Skin of body (tissue), 2 donors: ENCODE results near the gene KLHDC1. TPM values are rescaled to one million over a fixed set of nuclear protein-coding genes. Genes with fewer than 3 reads are reported as not detected.
"Not testable (repeated sequence)": the region's sequence is repeated elsewhere in the genome, so short reads cannot be mapped to it uniquely, and the experiment has no call there.

ENCODE experiments used
- DNase-seq: peaks from one replicate; lab custom pipeline; 2025; lab: John Stamatoyannopoulos, UW
- total RNA-seq: library from RNA; depleted of rRNA; stranded (reverse); fragments of >200 nt; gene quantifications from one replicate; pipeline ENCODE4 v1.2.3, GENCODE V29; 2014

Gene KLHDC1
- total RNA-seq, 1 donor from 2014 or later = 10.1 TPM

DNA sequence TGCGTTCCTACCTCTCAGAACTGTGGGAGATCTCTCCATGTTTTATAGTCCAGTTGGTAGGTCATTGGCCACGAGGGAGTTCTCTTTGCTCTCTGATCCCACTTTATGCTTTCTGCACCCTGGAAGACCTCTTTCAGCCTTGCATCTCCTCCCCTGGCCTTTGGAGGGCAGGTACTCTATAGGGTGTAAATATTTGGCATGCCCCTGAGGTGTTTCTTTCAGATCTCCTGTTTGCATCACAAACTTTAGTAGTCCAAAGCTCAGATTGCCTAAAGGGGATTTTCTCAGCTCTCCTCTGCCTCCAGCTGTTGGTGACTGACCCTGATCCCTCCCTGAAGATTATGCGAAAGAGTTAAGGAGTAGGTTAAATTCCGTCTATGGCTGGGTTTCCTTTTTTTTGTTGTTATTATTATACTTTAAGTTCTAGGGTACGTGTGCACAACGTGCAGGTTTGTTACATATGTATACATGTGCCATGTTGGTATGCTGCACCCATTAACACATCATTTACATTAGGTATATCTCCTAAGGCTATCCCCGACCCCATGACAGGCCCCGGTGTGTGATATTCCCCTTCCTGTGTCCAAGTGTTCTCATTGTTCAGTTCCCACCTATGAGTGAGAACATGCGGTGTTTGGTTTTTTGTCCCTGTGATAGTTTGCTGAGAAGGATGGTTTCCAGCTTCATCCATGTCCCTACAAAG, 29.0 kb downstream of the KLHDC1 start:
- not testable (repeated sequence) for DNase-seq

DNA sequence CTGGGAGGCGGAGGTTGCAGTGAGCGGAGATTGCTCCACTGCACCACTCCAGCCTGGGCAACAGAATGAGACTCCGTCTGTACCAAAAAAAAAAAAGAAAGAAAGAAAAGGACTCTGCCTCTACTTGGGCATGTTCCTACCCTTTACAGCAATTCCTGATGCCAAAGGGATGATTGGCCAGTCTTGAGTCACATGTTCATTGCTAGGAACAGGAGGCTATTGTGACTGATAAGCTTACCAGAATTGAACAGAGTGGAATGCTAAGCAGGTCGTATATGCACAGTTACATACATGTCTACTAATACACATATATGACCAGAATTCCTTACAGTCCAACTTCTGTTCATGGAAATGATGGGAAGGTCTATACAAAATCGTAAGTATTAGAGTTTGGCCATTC, 34.3 kb downstream of the KLHDC1 start:
- DNase-seq = no peak

DNA sequence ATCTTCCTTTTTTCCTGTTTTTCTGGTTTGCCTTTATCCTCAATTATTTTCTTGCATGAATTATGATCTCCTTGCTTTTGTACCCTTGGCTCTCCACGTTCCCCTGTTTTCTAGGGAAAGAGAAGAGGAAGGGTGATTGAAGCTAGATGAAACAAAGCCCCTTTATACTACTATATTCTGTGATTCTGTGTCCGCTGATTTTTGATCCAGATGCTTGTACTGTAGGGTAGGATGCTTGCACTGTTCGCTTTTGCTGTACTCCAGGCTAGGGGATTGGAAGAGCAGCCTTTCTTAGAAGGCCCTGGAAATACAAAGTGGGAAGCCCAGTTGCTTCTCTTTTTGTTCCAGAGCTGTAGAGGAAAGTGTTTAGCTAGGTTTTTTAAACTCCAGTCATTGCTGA, 40.0 kb downstream of the KLHDC1 start:
- no peak for DNase-seq

DNA sequence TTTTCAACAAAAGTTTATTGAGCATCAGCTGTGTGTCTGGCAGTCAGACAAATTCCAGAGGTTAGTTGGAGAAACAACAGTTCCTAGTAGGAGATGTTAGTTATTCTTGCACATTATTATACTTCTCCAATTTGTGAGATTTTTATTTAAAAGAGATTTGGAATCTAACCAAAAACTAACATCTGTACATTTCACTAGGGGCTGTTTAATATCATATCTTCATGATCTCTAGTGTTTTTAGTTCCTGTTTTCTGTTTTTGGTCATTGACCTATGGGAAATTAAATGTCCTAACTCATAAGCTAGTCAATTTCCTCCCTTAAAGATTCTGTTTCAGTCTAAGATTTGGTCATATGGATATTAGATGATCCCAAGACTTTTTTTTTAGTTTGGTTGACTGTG, 40.9 kb downstream of the KLHDC1 start:
- DNase-seq = no peak

DNA sequence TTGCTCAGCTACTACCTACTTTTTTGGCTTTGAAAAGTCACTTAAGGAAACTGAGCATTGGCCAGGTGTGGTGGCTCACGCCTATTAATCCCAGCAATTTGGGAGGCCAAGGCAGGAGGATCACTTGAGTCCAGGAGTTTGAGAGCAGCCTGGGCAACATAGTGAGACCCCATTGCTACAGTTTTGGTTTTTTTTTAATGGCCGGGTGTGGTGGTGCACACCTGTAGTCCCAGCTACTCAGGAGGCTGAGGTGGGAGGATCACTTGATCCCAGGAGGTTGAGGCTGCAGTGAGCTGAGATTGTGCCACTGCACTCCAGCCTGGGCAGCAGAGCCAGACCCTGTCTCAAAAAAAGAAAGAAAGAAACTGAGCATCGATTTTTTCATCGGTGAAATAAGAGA, 42.7 kb downstream of the KLHDC1 start:
- DNase-seq = not testable (repeated sequence)

DNA sequence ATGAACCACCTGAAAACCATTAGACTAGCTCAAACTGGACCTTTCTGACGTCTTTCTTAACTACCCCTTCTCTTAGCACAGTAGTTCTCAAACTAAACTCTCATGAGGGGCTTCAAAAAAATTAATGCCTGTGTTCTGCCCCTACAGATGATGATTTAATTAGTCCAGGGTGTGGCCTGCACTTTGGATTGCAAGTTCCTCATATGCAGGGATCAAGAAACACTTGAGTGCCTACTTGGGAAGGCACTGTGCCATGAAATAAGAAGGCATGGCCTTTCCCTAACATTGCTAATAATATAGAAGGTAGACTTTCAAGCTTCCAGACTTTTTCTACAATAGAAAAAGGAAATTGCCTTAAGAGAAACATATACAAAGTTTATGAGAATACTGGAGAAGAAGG, 52.3 kb downstream of the KLHDC1 start:
- no peak for DNase-seq

DNA sequence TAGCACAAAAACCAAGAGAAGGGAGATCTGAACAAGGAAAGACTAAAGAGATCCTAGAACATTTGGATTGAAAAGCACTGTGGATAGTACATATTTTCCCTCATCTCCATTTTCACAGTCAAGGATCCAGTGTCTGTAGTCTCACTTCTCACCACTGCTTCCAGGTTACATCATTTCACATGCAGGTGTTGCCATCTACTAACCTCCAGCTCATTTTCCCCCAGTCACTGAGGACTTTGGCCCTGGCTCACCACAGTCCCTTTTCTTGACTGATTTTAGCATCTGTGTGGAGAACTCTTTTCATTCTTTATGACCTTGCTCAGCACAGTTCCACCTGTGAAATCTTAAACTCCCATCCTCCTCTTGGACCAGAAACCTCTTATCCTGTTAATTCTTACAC, 53.6 kb downstream of the KLHDC1 start:
- not testable (repeated sequence) for DNase-seq

DNA sequence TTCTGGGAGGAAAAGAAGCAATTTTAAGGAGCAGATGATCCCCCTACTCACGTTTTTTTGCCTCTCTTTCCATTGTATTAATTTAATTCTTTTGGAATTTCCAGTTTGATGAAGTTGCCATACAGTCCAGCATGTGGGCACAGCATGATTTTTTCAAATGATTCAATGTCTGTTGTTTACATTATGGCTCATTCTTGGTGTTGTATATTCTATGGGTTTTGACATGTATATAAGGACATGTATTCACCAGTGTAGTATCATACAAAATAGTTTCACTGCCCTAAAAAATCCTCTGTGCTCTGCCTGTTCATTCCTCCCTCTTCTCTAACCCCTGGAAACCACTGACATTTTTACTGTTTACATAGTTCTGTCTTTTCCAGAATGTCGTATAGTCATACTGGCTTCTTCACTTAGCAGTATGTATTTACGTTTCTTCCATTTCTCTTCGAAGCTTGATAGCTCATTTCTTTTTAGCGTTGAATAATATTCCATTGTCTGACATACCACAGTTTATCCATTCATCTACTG, 61.7 kb downstream of the KLHDC1 start:
- no peak for DNase-seq

DNA sequence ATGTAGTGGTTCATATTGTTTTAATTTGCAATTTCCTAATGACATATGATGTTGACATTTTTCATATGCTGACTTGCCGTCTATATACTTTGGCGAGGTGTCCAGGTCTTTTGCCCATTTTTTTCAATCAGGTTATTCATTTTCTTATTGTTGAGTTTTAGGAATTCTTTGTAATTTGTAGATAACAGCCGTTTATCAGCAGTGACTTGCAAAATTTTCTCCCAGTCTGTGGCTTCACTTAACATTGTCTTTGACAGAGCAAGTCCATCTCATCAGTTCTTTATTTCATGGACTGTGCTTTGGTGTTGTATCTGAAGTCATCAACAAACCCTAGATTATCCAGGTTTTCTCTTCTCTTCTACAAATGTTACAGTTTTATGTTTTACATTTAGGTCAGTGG, 62.5 kb downstream of the KLHDC1 start:
- no peak for DNase-seq

DNA sequence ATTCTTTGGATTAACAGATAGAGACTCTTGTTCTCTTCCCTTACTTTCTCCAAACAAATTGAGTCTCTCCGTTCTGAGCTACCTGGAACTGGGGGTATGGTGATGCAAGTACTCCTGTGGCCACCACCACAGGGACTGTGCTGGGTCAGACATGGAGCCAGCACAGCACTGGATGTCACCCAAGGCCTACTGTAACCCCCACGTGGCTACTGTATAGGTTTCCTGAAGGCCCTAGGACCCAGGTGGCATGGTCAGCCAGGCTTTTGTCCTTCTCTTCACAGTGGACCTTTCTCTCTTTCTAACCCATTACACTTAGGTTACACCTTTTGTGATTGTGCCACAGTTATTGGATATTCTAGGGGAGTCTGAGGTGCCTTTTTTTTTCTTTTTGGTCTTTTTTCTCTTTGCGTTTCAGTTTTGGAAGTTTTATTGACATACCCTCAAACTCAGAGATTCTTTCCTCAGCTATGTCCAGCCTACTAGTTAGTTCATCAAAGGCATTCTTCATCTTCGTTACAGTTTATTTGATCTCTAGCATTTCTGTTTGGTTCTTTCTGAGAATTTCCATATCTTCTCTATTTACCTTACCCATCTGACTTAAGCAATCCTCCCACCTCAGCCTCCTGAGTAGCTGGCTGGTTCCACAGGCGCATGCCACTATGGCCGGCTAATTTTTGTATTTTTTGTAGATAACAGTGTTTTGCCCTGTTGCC, 69.1 kb downstream of the KLHDC1 start:
- no peak for DNase-seq

DNA sequence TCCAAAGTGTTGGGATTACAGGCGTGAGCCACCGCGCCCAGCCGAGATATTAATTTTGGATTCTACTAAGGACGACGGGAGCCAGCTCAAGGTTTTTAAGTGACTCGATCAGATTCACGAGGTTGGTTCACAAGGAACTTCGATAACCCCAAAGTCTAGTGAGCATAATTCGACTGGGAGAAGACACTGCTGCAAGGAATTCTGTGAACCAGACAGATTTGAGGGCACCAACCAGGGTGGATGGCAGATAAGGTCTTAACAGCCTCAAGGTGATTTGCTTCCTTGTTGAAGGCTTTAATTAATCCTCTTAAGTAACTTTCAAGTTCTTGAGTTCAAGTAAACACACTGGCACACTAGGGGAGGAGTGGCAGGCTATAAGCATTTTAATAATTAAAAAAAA, 73.9 kb downstream of the KLHDC1 start:
- no peak for DNase-seq

DNA sequence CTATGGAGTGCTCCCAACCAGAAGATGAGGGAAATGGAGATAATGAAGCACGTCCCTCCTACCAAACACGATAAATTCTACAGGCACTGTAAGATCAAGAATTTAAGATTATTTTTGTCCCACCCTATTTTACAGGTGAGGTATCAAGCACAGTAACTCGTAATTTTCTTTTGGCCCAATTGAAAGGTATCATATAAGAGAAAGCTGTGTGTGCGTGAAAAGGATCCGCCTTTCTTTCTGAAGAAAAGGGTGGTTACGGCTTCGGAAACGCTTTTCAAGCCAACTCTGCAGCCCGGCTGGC, 74.3 kb downstream of the KLHDC1 start:
- peak; percentile 81 for DNase-seq

DNA sequence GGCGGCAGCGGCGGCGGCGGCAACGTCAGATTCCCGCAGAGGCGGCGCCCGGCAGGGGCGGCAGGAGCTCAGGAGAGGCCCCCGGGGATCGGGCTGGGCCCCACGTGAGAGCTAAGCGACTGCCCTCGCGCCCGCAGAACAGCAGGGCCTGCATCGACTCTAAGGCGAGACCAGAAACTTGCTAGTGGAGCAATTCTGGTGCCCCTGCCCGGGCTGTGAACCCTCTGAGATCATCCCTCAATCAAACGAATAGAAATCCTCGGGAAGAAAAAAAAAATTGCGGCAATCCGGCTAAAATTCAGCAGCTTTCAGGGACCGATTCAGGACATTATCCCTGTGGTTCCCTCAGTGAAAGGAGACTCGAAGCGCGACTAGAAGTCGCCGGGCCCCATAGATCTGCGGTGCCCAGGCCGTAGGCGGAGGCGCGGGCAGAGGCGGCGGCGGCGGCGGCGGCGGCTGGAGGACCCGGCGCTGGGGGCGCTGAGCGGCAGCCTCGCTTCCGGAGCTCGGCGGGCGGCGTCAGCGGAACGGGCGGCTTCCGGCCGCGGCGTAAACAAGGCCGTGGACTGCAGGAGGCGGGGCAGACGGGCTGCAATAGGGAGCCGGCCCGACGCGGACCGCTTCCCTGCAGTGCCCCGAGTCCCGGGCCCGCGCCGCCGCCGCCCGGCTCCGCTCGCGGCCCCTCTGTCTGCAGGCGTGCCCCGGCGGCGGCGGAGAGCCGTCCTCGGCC, 74.8 kb downstream of the KLHDC1 start, which contains the start of gene KLHDC2:
TSS of gene KLHDC2 (plus strand) at position 583 of the 730 bp plus-strand sequence. CDS start 316 bp downstream, outside the sequence.
- peak; percentile 81 for DNase-seq

DNA sequence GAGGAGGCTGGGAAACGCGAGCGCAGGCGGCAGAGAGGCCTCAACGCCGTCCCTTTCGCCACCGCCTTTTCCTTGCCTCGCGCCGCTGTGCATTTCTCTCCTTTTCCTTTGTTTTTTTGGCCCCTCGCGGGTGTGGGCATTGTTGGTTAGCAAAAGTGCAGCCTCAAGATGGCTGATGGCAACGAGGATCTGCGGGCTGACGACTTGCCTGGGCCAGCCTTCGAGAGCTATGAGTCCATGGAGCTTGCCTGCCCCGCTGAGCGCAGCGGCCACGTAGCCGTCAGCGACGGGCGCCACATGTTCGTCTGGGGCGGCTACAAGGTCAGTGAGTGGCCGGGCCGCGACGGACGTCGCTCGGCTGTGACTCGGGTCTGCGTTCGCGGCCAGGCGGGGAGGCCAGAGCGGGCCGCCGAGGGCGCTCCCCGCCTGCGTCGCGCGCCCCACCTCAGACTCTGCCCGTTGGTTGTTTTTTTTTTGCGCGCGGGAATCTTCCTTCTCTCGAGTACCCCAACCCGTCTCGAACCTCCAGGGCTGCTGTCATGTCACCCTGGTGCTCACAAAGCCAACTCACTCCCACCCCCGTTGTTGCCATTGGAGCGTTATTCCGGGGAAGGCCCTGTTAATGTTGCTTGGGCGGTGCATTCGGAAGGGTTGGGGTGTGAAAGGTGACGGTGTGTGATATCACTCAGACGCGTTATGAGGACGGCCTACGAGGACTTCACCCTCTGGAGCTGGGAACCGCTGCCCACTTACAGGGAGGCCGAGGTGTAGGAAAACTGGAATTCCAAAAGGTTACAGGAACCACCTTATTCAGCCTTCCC, 75.6 kb downstream of the KLHDC1 start:
- DNase-seq = peak; percentile 5

DNA sequence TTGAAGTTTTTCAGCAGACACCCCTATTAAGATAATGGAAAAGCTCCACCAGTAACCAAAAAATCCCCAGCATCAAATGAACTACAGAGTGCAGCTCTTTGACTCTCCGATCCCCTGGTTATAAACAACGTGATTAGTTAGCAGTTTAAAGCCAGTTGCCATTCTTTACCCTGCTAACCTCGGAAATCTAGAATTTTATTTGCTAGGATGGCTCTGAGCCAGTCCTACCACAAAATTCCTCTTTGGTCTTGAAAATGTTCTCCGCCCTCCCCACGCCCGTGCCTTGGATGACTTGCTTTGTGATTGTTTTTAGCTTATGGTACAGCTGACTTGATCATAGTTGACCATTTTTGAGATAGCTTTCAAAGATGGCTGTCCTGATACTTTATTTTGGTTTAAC, 76.3 kb downstream of the KLHDC1 start:
- DNase-seq = no peak

DNA sequence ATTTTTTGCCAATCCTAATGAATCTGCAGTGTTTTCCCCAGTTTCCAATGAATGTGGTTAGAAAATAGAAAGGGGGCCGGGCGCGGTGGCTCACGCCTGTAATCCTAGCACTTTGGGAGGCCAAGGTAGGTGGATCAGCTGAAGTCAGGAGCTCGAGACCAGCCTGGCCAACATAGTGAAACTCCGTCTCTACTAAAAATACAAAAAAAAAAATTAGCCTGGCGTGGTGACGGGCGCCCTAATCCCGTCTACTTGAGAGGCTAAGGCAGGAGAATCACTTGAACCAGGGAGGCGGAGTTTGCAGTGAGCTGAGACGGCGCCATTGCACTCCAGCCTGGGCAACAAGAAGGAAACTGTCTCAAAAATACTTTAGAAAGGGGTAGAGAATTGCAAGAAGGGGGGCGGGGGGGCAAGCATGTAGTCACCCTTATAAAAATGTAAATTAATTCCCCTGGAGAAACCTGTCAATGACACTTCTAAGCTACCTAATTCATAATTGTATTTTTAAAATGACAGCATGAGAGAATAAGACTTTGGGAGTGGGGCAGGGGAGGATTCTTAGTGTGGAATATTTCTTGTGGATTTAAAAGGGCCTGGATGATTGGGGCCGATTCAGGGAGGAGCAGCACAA, 76.8 kb downstream of the KLHDC1 start:
- no peak for DNase-seq

DNA sequence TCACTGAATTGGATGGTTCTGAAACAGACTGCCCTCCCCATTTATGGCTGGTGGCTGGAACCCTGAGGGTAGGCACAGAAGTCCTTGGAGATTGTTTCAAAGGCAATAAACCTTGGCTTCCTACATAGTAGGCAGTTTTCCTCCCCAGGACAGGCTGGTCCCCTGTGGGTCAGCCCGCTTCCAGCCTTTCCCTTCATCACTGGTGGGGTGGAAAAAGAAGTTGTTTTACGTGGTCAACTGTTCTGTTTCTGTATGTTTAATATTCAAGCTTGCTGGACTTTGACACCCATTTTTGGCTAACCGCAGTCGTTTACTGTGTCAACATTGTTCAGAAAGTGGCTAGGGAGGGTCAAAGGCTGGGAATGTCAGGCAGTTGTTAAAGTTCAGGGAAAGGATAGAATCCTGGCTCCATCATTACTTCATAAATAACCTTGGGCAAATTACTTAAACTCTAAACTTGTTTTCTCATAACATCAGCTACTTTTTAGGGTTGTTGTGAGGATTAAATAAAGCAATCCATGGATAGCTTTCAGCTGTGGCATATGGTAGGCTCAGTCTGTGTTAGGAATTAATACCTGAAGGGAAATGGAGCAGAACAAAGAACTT, 77.4 kb downstream of the KLHDC1 start:
- DNase-seq = no peak

DNA sequence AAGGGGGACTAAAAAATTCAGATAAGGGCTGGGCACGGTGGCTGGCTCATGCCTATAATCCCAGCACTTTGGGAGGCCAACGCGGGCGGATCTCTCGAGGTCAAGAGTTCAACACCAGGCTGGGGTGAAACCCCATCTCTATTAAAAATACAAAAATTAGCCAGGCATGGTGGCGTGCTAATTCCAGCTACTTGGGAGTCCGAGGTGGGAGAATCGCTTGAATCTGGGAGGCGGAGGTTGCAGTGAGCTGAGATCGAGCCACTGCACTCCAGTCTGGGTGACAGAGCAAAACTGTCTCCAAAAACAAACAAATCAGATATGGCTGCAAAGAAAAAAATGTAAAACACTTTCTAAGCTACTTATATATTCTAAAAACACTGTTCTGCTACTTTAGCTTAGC, 78.8 kb downstream of the KLHDC1 start:
- not testable (repeated sequence) for DNase-seq

DNA sequence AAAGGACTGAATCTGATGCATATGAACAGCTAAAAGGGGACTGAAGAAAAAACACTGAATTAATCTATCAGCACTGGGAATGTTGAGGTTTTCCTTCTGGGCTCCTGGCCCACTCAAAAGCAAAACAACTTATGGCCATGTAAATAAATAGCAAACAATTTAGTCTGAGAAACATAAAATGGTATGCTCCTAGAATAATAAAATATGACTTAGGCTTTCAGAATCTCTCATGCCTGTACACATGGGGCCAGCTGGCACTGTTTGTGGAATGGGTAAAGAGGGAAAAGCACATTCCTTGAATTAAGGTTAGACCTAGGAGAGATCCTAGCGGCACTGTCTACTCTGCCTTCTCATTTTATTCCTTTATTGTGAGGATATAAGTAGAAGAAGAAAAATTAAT, 81.2 kb downstream of the KLHDC1 start:
- no peak for DNase-seq

DNA sequence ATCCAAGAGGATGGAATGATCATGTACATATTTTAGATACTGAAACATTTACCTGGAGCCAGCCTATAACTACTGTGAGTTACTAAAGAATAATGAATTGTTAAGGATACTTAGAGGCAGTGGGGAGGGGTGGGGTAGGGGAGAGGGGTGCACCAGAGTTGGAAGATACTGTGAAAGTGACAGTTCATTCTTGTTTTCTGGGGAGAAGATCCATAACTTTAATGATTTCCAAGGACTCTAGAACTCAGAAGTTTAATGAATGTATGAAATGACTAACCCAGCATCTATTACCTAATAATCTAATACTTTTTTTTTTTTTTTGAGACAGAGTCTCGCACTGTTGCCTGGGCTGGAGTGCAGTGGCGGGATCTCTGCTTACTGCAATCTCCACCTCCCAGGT, 85.5 kb downstream of the KLHDC1 start:
- DNase-seq = no peak

DNA sequence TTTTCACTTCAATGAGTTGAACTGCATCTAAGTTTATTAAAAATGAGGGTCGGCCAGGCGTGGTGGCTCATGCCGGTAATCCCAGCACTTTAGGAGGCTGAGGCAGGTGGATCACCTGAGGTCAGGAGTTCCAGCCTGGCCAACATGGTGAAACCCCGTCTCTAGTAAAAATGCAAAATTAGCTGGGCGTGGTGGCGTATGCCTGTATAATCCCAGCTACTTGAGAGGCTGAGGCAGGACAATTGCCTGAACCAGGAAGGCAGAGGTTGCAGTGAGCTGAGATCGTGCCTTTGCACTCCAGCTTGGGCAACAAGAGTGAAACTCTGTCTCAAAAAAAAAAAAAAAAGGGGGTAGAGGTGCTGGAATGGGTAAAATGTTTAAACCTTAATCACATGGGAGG, 88.1 kb downstream of the KLHDC1 start:
- DNase-seq = not testable (repeated sequence)
